Gastrocnemius medialis (tissue), 4 donors: ENCODE measurements around the gene VAMP1.

Source experiments
- POLR2A ChIP-seq, 2 donors: fragments of 450-650 bp; IDR thresholded peaks; one replicate each; pipeline ENCODE4 v1.6.1; 2017; ENCODE audit warnings: antibody characterized with exemption in 2 of 2, mild to moderate bottlenecking in 2 of 2, moderate library complexity in 2 of 2
- TF ChIP-seq, protein P1 (sequence below), 5 experiments: fragments of 450-650 bp in 3 of 5; fragments of 200-600 bp in 2 of 5; sonication (generic) in 2 of 5; IDR thresholded peaks in 4 of 5; conservative IDR thresholded peaks in 1 of 5; 1 replicate in 4 of 5; 2 replicates in 1 of 5; pipeline ENCODE4 v1.5.1; 2016 to 2019; ENCODE audit warnings: antibody characterized with exemption in 5 of 5, mild to moderate bottlenecking in 3 of 5, moderate library complexity in 3 of 5

DNA sequence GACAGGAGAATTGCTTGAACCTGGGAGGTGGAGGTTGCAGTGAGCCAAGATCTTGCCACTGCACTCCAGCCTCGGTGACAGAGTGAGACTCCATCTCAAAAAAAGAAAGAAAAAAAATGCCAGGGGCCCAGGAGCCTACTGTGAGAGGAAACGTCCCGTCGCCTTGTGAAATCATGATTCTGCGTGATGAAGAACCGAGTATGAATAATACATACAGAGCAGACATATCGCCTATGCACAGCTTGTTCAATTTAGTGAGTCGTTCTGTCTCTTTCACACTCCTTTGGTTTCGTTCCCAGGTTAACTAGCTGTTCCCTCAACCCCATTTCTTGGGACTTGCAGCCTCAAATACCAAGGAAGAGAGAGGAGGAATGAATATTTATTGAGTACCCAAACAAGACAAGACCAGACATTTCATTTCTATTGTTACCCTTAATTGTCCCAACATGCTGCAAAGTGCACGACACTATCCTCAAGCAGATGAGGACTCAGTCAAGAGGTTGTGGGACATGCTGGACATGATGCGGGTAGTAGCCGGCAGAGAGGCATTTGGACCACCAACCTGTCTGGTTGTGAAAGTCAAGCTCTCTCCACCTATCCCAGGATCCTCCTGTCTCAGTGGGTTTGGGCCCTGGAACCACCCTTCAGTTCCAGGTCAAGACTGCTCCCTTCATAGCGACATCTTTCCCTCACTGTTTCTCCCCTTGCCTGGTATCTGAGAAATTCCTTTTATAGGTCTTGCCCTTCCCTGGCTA, 34.3 kb downstream of the VAMP1 start:
- no peak for TF ChIP-seq POLR2A (IDR thresholded peaks at IDR 0.05)
- TF ChIP-seq, protein P1, sequence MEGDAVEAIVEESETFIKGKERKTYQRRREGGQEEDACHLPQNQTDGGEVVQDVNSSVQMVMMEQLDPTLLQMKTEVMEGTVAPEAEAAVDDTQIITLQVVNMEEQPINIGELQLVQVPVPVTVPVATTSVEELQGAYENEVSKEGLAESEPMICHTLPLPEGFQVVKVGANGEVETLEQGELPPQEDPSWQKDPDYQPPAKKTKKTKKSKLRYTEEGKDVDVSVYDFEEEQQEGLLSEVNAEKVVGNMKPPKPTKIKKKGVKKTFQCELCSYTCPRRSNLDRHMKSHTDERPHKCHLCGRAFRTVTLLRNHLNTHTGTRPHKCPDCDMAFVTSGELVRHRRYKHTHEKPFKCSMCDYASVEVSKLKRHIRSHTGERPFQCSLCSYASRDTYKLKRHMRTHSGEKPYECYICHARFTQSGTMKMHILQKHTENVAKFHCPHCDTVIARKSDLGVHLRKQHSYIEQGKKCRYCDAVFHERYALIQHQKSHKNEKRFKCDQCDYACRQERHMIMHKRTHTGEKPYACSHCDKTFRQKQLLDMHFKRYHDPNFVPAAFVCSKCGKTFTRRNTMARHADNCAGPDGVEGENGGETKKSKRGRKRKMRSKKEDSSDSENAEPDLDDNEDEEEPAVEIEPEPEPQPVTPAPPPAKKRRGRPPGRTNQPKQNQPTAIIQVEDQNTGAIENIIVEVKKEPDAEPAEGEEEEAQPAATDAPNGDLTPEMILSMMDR (IDR thresholded peaks at IDR 0.05 in 4 of 5, conservative IDR thresholded peaks at IDR 0.05 in 1 of 5), result no peak
